HCT116 (cell line): ENCODE results near the gene SLC22A23. TPM values are rescaled to one million over a fixed set of nuclear protein-coding genes. Genes with fewer than 3 reads are reported as not detected.

Source experiments
- ATAC-seq: fragments of 200-7000 bp; cut with Tn5 transposase; 2 replicates; pipeline ENCODE4 v1.9.1; 2020; ENCODE audit warnings: mild to moderate bottlenecking, moderate library complexity
- BruUV-seq: library from RNA; stranded (reverse); fragments of 400-500 nt; replicated peaks from 2 replicates; lab custom pipeline; 2021; lab: Mats Ljungman, UMichigan
- CTCF ChIA-PET: fragments of 300-600 bp; sonication (Branson Sonifier 250); formaldehyde crosslinking; loops from one replicate; lab custom pipeline; 2021; ENCODE audit warnings: antibody characterized with exemption; lab: Charles Lee
- POLR2A ChIA-PET: fragments of 300-600, 350-600 bp; sonication (Branson Sonifier 250); formaldehyde crosslinking; loops from one replicate; lab custom pipeline; 2021; ENCODE audit warnings: antibody characterized with exemption; lab: Charles Lee
- RAD21 ChIA-PET, 2 experiments: fragments of 300-600 bp; sonication (Branson Sonifier 250); formaldehyde crosslinking; loops; one replicate each; lab custom pipeline; 2023; ENCODE audit warnings: low total read pairs in 2 of 2; ENCODE audit not compliant: uncharacterized antibody in 2 of 2, unreplicated experiment in 2 of 2, low non-redundant PET in 1 of 2; lab: Charles Lee
- DNase-seq: peaks from one replicate; pipeline ENCODE4 v3.0.0-alpha.2; 2010; ENCODE audit warnings: low read depth, low spot score
- H2AFZ ChIP-seq: fragments of 200-600 bp; shearing (Covaris generic), sonication (generic); 2 replicates; pipeline ENCODE4 v1.6.1; 2017; ENCODE audit warnings: low read depth, mixed run types, mixed read lengths, antibody characterized with exemption, low read length; ENCODE audit not compliant: poor library complexity, severe bottlenecking
- H3K27ac ChIP-seq: 2 replicates; pipeline ENCODE4 v1.5.1; 2012; ENCODE audit warnings: low read depth, low read length
- H3K27me3 ChIP-seq: fragments of 200-600 bp; sonication (generic); 2 replicates; pipeline ENCODE4 v1.6.1; 2016; ENCODE audit warnings: mixed run types, low read length, mixed read lengths; ENCODE audit not compliant: insufficient read depth
- H3K36me3 ChIP-seq, 2 experiments: fragments of 200-500 bp in 1 of 2; fragments of 200-600 bp in 1 of 2; sonication (Bioruptor generic) in 1 of 2; sonication (generic) in 1 of 2; 2 replicates each; pipeline versions ENCODE4 v1.5.1 to v1.6.1; 2014 to 2016; ENCODE audit warnings: low read length in 2 of 2, inconsistent platforms in 1 of 2, mixed read lengths in 1 of 2, mixed run types in 1 of 2; ENCODE audit not compliant: insufficient read depth in 2 of 2, control insufficient read depth in 1 of 2
- H3K4me1 ChIP-seq, 2 experiments: fragments of 200-600 bp in 1 of 2; sonication (generic) in 1 of 2; 2 replicates each; pipeline versions ENCODE4 v1.5.1 to v1.6.1; 2012 to 2017; ENCODE audit warnings: low read length in 2 of 2, inconsistent platforms in 1 of 2, mild to moderate bottlenecking in 1 of 2, mixed read lengths in 1 of 2, mixed run types in 1 of 2, moderate library complexity in 1 of 2; ENCODE audit not compliant: insufficient read depth in 2 of 2, control insufficient read depth in 1 of 2
- H3K4me2 ChIP-seq: fragments of 200-600 bp; sonication (generic); 2 replicates; pipeline ENCODE4 v1.6.1; 2017; ENCODE audit warnings: mixed run types, low read length, mixed read lengths
- H3K4me3 ChIP-seq, 2 experiments: fragments of 200-600 bp in 1 of 2; sonication (generic) in 1 of 2; replicated peaks in 1 of 2; 2 replicates each; pipeline ENCODE4 v1.5.1; 2011 to 2016; ENCODE audit warnings: low read length in 2 of 2, control low read depth in 1 of 2, low read depth in 1 of 2, mild to moderate bottlenecking in 1 of 2, mixed read lengths in 1 of 2, mixed run types in 1 of 2
- H3K79me2 ChIP-seq: fragments of 200-600 bp; sonication (generic); 2 replicates; pipeline ENCODE4 v1.6.1; 2017; ENCODE audit warnings: mild to moderate bottlenecking, mixed run types, low read length, moderate library complexity, mixed read lengths; ENCODE audit not compliant: insufficient read depth
- H3K9ac ChIP-seq: fragments of 200-600 bp; sonication (generic); 2 replicates; pipeline ENCODE4 v1.6.1; 2016; ENCODE audit warnings: low read length, mixed read lengths
- H3K9me2 ChIP-seq: fragments of 200-600 bp; sonication (generic), shearing (Covaris generic); 2 replicates; pipeline ENCODE4 v1.6.1; 2017; ENCODE audit warnings: mixed run types, mild to moderate bottlenecking, moderate library complexity; ENCODE audit not compliant: insufficient read depth
- H3K9me3 ChIP-seq, 2 experiments: fragments of 200-500 bp in 1 of 2; fragments of 200-600 bp in 1 of 2; sonication (Bioruptor generic) in 1 of 2; sonication (generic) in 1 of 2; 2 replicates each; pipeline ENCODE4 v1.6.1; 2014 to 2017; ENCODE audit warnings: low read length in 2 of 2, mixed read lengths in 2 of 2, inconsistent platforms in 1 of 2, low read depth in 1 of 2, mild to moderate bottlenecking in 1 of 2, mixed run types in 1 of 2, moderate library complexity in 1 of 2; ENCODE audit not compliant: control insufficient read depth in 1 of 2, insufficient read depth in 1 of 2
- H4K20me1 ChIP-seq: fragments of 200-600 bp; sonication (generic), shearing (Covaris generic); 2 replicates; pipeline ENCODE4 v1.6.1; 2017; ENCODE audit warnings: mixed run types, mild to moderate bottlenecking, moderate library complexity; ENCODE audit not compliant: insufficient read depth
- CTCF ChIP-seq, 3 experiments: fragments of 200-600 bp in 1 of 3; sonication (generic) in 1 of 3; IDR thresholded peaks in 2 of 3; conservative IDR thresholded peaks in 1 of 3; 2 replicates each; pipeline ENCODE4 v1.5.1; 2012 to 2017; ENCODE audit warnings: low read depth in 2 of 3, low read length in 2 of 3, antibody characterized with exemption in 1 of 3, borderline replicate concordance in 1 of 3, control low read depth in 1 of 3, mild to moderate bottlenecking in 1 of 3, mixed read lengths in 1 of 3, mixed run types in 1 of 3, moderate library complexity in 1 of 3; ENCODE audit not compliant: insufficient read depth in 1 of 3
- EGR1 ChIP-seq: IDR thresholded peaks from 2 replicates; pipeline ENCODE4 v1.6.1; 2012; ENCODE audit warnings: low read depth
- EZH2 ChIP-seq: fragments of 200-600 bp; sonication (generic); IDR thresholded peaks from 2 replicates; pipeline ENCODE4 v1.6.1; 2017; ENCODE audit warnings: antibody characterized with exemption, mixed run types
- EZH2phosphoT487 ChIP-seq: fragments of 200-600 bp; IDR thresholded peaks from 2 replicates; pipeline ENCODE4 v1.6.1; 2018; ENCODE audit warnings: antibody characterized with exemption, borderline replicate concordance
- JUND ChIP-seq: IDR thresholded peaks from 2 replicates; pipeline ENCODE4 v1.6.1; 2012
- RAD21 ChIP-seq: IDR thresholded peaks from 2 replicates; pipeline ENCODE4 v1.6.1; 2012; ENCODE audit warnings: low read depth, mild to moderate bottlenecking
- SIN3A ChIP-seq: IDR thresholded peaks from 2 replicates; pipeline ENCODE4 v1.6.1; 2012; ENCODE audit warnings: low read depth
- SRF ChIP-seq: IDR thresholded peaks from 2 replicates; pipeline ENCODE4 v1.6.1; 2012; ENCODE audit warnings: low read depth
- TCF7L2 ChIP-seq: IDR thresholded peaks from 2 replicates; pipeline ENCODE4 v1.7.0; 2011; ENCODE audit warnings: borderline replicate concordance, inconsistent platforms; ENCODE audit not compliant: insufficient read depth, insufficient read length; ENCODE audit errors: extremely low read depth
- ZFX ChIP-seq: fragments of 450-650 bp; IDR thresholded peaks from 2 replicates; pipeline ENCODE4 v1.6.1; 2017
- intact Hi-C: fragments of 100-400 bp; cut with micrococcal nuclease; formaldehyde crosslinking; loops from 2 replicates; pipeline ENCODE4 v1.10.0; 2022
- total RNA-seq: library from RNA; stranded (reverse); gene quantifications from one replicate; pipeline ENCODE4 v1.2.1, GENCODE V29; 2021; ENCODE audit not compliant: unreplicated experiment
- TF ChIP-seq, protein P1 (sequence below): IDR thresholded peaks from 2 replicates; pipeline ENCODE4 v1.6.1; 2012

SLC22A23 gene
- total RNA-seq, 1 experiment from 2014 or later: 11.5 TPM

DNA sequence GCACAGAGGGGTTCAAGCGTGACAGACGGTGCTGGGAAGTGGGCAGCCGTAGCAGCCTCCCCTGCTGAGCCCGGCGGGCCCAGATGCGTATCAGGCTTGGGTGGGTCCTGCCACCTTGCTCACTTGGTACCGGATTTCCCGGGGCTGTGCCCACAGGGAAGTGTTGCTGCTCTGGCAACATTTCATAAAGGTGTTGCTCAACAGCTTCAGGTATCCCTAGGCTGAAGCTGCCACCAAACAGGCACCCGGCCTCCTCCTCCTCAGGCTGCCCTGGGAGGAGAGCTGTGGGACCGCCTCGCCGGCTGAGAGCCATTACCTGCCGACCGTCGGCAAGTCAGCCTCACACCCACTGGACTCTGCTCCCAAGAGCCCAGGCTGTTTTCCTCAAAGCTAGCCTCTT lies 186.6 kb downstream of the SLC22A23 start:
- Histone ChIP-seq H3K4me3 (no peak overlapping the region), H4K20me1 (no peaks in the 10 kb centered on the region), H3K9me2 (no peaks in the 10 kb centered on the region), H3K79me2 (peaks cover 26% of the 10 kb centered on the region; the same call in 1 of the 2 replicates), H3K4me1 (no peaks in the 10 kb centered on the region), H3K9me3 (no peaks in the 10 kb centered on the region), H3K27ac (no peak overlapping the region), H3K4me2 (no peak overlapping the region), H3K9ac (no peak overlapping the region), H3K36me3 (peaks cover 6 to 11% of the 10 kb centered on the region in 2 experiments; a peak in 3 of 4 replicates), H3K27me3 (no peaks in the 10 kb centered on the region), H2AFZ (no peak overlapping the region)
- ChIA-PET CTCF (no interaction called here), POLR2A (no interaction called here), RAD21 (no interaction called here)
- DNase-seq: no peak
- no TSS peak for BruUV-seq
- intact Hi-C loops: loop anchor here (10.0 kb wide), 1 partner anchor 705 kb away; no protein-coding TSS in a partner anchor
- ATAC-seq: no peak
- TF ChIP-seq SRF: no peak
- no peak for TF ChIP-seq EZH2phosphoT487
- TF ChIP-seq, protein P1, sequence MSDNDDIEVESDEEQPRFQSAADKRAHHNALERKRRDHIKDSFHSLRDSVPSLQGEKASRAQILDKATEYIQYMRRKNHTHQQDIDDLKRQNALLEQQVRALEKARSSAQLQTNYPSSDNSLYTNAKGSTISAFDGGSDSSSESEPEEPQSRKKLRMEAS: no peak
- TF ChIP-seq JUND: no peak
- TF ChIP-seq RAD21: no peak
- TF ChIP-seq TCF7L2: no peak

GRCh38 chr6:3269281-3269975 lies 187.4 kb downstream of the SLC22A23 start:
- ChIA-PET CTCF (no interaction called here), POLR2A (no interaction called here), RAD21 (no interaction called here)
- H3K4me2 ChIP-seq: no peak overlapping the region
- H3K4me1 ChIP-seq: no peaks in the 10 kb centered on the region
- no peak for TF ChIP-seq SIN3A
- no peak for TF ChIP-seq EGR1
- no peak for TF ChIP-seq CTCF (IDR thresholded peaks at IDR 0.05 in 2 of 3, conservative IDR thresholded peaks at IDR 0.05 in 1 of 3; ENCODE audit: borderline replicate concordance in 1 of 3, insufficient read depth in 1 of 3, low read depth in 2 of 3, low read length in 2 of 3)
- TF ChIP-seq EZH2: no peak
- no peak for TF ChIP-seq ZFX
- no peaks in the 10 kb centered on the region for H4K20me1 ChIP-seq
- H3K9ac ChIP-seq: no peak overlapping the region
- no peak overlapping the region for H3K4me3 ChIP-seq
- H3K27ac ChIP-seq: no peak overlapping the region
- DNase-seq: no peak
- H3K79me2 ChIP-seq: peaks cover 35% of the 10 kb centered on the region
- no TSS peak for BruUV-seq
- intact Hi-C loops: no loop called here
- no peaks in the 10 kb centered on the region for H3K9me3 ChIP-seq
- no peaks in the 10 kb centered on the region for H3K27me3 ChIP-seq
- H2AFZ ChIP-seq: no peak overlapping the region
- ATAC-seq: no peak
- no peaks in the 10 kb centered on the region for H3K9me2 ChIP-seq
- peaks cover 10 to 14% of the 10 kb centered on the region in 2 experiments; a peak in 3 of 4 replicates for H3K36me3 ChIP-seq
